Liver (tissue), 9 donors: Measurements from ENCODE around the gene TWIST1. TPM values are rescaled to one million over a fixed set of nuclear protein-coding genes. Genes with fewer than 3 reads are reported as not detected.

Source experiments
- DNase-seq: peaks from one replicate; pipeline ENCODE4 v3.0.0-alpha.2; 2017; ENCODE audit warnings: low spot score
- H3K27ac ChIP-seq, 2 donors: one replicate each; pipeline ENCODE4 v1.7.0; 2013; ENCODE audit warnings: inconsistent platforms in 2 of 2, low read length in 2 of 2, control low read depth in 1 of 2, low read depth in 1 of 2, mild to moderate bottlenecking in 1 of 2
- H3K27me3 ChIP-seq, 4 donors: one replicate each; pipeline versions ENCODE4 v1.6.1 to v1.7.0; 2013; ENCODE audit warnings: low read length in 3 of 4, inconsistent platforms in 1 of 4, mild to moderate bottlenecking in 1 of 4, moderate library complexity in 1 of 4; ENCODE audit not compliant: control insufficient read depth in 4 of 4, insufficient read depth in 4 of 4
- H3K36me3 ChIP-seq, 4 donors: one replicate each; pipeline versions ENCODE4 v1.6.1 to v1.7.0; 2013; ENCODE audit warnings: low read length in 3 of 4, mild to moderate bottlenecking in 3 of 4, low read depth in 1 of 4, moderate library complexity in 1 of 4; ENCODE audit not compliant: control insufficient read depth in 4 of 4, insufficient read depth in 3 of 4
- H3K4me1 ChIP-seq, 4 donors: one replicate each; pipeline versions ENCODE4 v1.6.1 to v1.7.0; 2013; ENCODE audit warnings: low read length in 3 of 4, mild to moderate bottlenecking in 3 of 4, moderate library complexity in 1 of 4; ENCODE audit not compliant: control insufficient read depth in 4 of 4, insufficient read depth in 4 of 4
- H3K4me3 ChIP-seq, 3 donors: one replicate each; pipeline versions ENCODE4 v1.6.1 to v1.7.0; 2013; ENCODE audit warnings: low read length in 3 of 3, control low read depth in 1 of 3, low read depth in 1 of 3, mild to moderate bottlenecking in 1 of 3
- H3K9ac ChIP-seq, 2 donors: one replicate each; pipeline ENCODE4 v1.7.0; 2013; ENCODE audit warnings: low read length in 2 of 2, mild to moderate bottlenecking in 2 of 2, moderate library complexity in 2 of 2, control low read depth in 1 of 2, low read depth in 1 of 2
- H3K9me3 ChIP-seq, 4 donors: one replicate each; pipeline versions ENCODE4 v1.6.1 to v1.7.0; 2013; ENCODE audit warnings: low read length in 3 of 4; ENCODE audit not compliant: control insufficient read depth in 4 of 4
- ATF3 ChIP-seq: IDR thresholded peaks from 2 replicates; pipeline ENCODE4 v1.6.1; 2016; ENCODE audit warnings: antibody characterized with exemption
- CTCF ChIP-seq: fragments of 150-350 bp; IDR thresholded peaks from 2 replicates; pipeline ENCODE4 v1.5.1; 2017; ENCODE audit warnings: improper control_type of control experiment, low read depth, low read length; ENCODE audit not compliant: missing input control
- FOXA1 ChIP-seq: IDR thresholded peaks from 2 replicates; pipeline ENCODE4 v1.6.1; 2016; ENCODE audit warnings: antibody characterized with exemption
- FOXA2 ChIP-seq: IDR thresholded peaks from 2 replicates; pipeline ENCODE4 v1.6.1; 2016; ENCODE audit warnings: antibody characterized with exemption
- GABPA ChIP-seq, 2 donors: IDR thresholded peaks in 1 of 2; conservative IDR thresholded peaks in 1 of 2; 2 replicates each; pipeline ENCODE4 v1.6.1; 2016; ENCODE audit warnings: antibody characterized with exemption in 2 of 2, mild to moderate bottlenecking in 1 of 2, moderate library complexity in 1 of 2
- HNF4G ChIP-seq: IDR thresholded peaks from 2 replicates; pipeline ENCODE4 v1.6.1; 2016; ENCODE audit warnings: antibody characterized with exemption
- JUND ChIP-seq, 2 donors: IDR thresholded peaks; 2 replicates each; pipeline ENCODE4 v1.6.1; 2016; ENCODE audit warnings: antibody characterized with exemption in 2 of 2
- MAX ChIP-seq: IDR thresholded peaks from 2 replicates; pipeline ENCODE4 v1.6.1; 2016; ENCODE audit warnings: antibody characterized with exemption
- NR2F2 ChIP-seq: IDR thresholded peaks from 2 replicates; pipeline ENCODE4 v1.6.1; 2016; ENCODE audit warnings: antibody characterized with exemption
- RAD21 ChIP-seq, 2 donors: IDR thresholded peaks; 2 replicates each; pipeline ENCODE4 v1.6.1; 2016; ENCODE audit warnings: antibody characterized with exemption in 2 of 2, mild to moderate bottlenecking in 2 of 2
- REST ChIP-seq: IDR thresholded peaks from 2 replicates; pipeline ENCODE4 v1.6.1; 2016; ENCODE audit warnings: antibody characterized with exemption, mild to moderate bottlenecking
- RXRA ChIP-seq, 2 donors: IDR thresholded peaks; 2 replicates each; pipeline ENCODE4 v1.6.1; 2017 to 2018; ENCODE audit warnings: antibody characterized with exemption in 2 of 2, mild to moderate bottlenecking in 1 of 2
- SP1 ChIP-seq: IDR thresholded peaks from 2 replicates; pipeline ENCODE4 v1.6.1; 2018; ENCODE audit warnings: antibody characterized with exemption, mild to moderate bottlenecking
- TAF1 ChIP-seq: conservative IDR thresholded peaks from 2 replicates; pipeline ENCODE4 v1.6.1; 2016; ENCODE audit warnings: antibody characterized with exemption, mild to moderate bottlenecking
- WGBS: extraction: QIAGEN DNeasy Blood & Tissue Kit; methylation state at CpG from one replicate; pipeline ENCODE4 v1.1.7; 2013; 5-methylcytosine and 5-hydroxymethylcytosine counted together
- polyA plus RNA-seq, 2 donors: library from polyadenylated mRNA; stranded (reverse) in 1 of 2; unstranded in 1 of 2; fragments of 200-250 nt in 1 of 2; fragments of >200 nt in 1 of 2; fragmentation: Nextera tagmentation in 1 of 2; extraction: Ambion mirVana in 1 of 2; gene quantifications; one replicate each; pipeline versions ENCODE4 v1.2.1 to v1.2.3, GENCODE V29; 2013 to 2015
- total RNA-seq, 2 donors: library from RNA; depleted of rRNA; stranded (reverse); fragments of >200 nt; gene quantifications; one replicate each; pipeline ENCODE4 v1.2.3, GENCODE V29; 2014
- donor health status: healthy.
- donor health status: healthy.
- donor health status: healthy.
- donor health status: healthy.
- donor health status: healthy.

The TWIST1 gene
- total and polyA plus RNA-seq, 4 donors = 0.15 to 0.19 (median 0.17) TPM; not detected in 1

- no peak overlapping the region for H3K4me3 ChIP-seq
These were observed 47.6 kb downstream of the TWIST1 start for GRCh38 chr7:19069842-19070241.

GRCh38 chr7:19066170-19066569, 51.3 kb downstream of the TWIST1 start:
- Histone ChIP-seq H3K27ac (no peak overlapping the region), H3K36me3 (no peaks in the 10 kb centered on the region), H3K27me3 (no peaks in the 10 kb centered on the region), H3K4me3 (no peak overlapping the region), H3K9me3 (no peaks in the 10 kb centered on the region), H3K9ac (no peak overlapping the region), H3K4me1 (no peaks in the 10 kb centered on the region)
- DNase-seq = no peak
- 33% methylated on average over 2 of the region's 2 CpGs for WGBS
- no peak for TF ChIP-seq CTCF
- TF ChIP-seq RXRA (IDR thresholded peaks at IDR 0.05) = no peak
- no peak for TF ChIP-seq TAF1
- no peak for TF ChIP-seq MAX
- TF ChIP-seq SP1 = no peak
- TF ChIP-seq FOXA1 = no peak
- TF ChIP-seq FOXA2 = no peak
- TF ChIP-seq RAD21 (IDR thresholded peaks at IDR 0.05) = no peak
- TF ChIP-seq GABPA (IDR thresholded peaks at IDR 0.05 in 1 of 2, conservative IDR thresholded peaks at IDR 0.05 in 1 of 2) = no peak
- TF ChIP-seq HNF4G = no peak
- no peak for TF ChIP-seq ATF3

More at GRCh38 chr7:19069842-19070241, 47.6 kb downstream of the TWIST1 start:
- Histone ChIP-seq H3K9ac (no peak overlapping the region), H3K27me3 (no peaks in the 10 kb centered on the region), H3K9me3 (peaks cover 0 to 3% (median 0%) of the 10 kb centered on the region in 4 donors), H3K4me1 (no peaks in the 10 kb centered on the region), H3K36me3 (no peaks in the 10 kb centered on the region), H3K27ac (no peak overlapping the region)
- no peak for TF ChIP-seq CTCF
- no peak for TF ChIP-seq GABPA (IDR thresholded peaks at IDR 0.05 in 1 of 2, conservative IDR thresholded peaks at IDR 0.05 in 1 of 2)
- no peak for TF ChIP-seq SP1
- TF ChIP-seq REST = no peak
- TF ChIP-seq RAD21 (IDR thresholded peaks at IDR 0.05) = no peak
- TF ChIP-seq JUND (IDR thresholded peaks at IDR 0.05) = no peak
- TF ChIP-seq MAX = no peak
- TF ChIP-seq FOXA2 = no peak
- no peak for TF ChIP-seq NR2F2
- TF ChIP-seq ATF3 = no peak
- WGBS = 54% methylated on average over 1 of the region's 1 CpG
- no peak for DNase-seq
